OCI-LY3 (cell line): ENCODE results near the gene FLNC.

Source experiments
- H2AFZ ChIP-seq: fragments of 200-600, 300-600 bp; shearing (Covaris generic); 2 replicates; pipeline ENCODE4 v1.6.0; 2014; ENCODE audit warnings: antibody characterized with exemption, low read depth, low read length
- H3K27ac ChIP-seq: fragments of 200-600, 300-600 bp; sonication (generic); 2 replicates; pipeline ENCODE4 v1.5.1; 2014; ENCODE audit warnings: mild to moderate bottlenecking, low read length, moderate library complexity, mixed read lengths
- H3K27me3 ChIP-seq: fragments of 200-600, 300-600 bp; sonication (generic); 2 replicates; pipeline ENCODE4 v1.6.1; 2014; ENCODE audit warnings: low read depth, low read length, mixed read lengths
- H3K36me3 ChIP-seq: fragments of 200-600, 300-600 bp; sonication (generic); replicated peaks from 2 replicates; pipeline ENCODE3; 2014; ENCODE audit warnings: low read depth, low read length, mixed read lengths
- H3K4me1 ChIP-seq: fragments of 300-600, 200-600 bp; sonication (generic); 2 replicates; pipeline ENCODE4 v1.6.1; 2014; ENCODE audit warnings: low read length, mixed read lengths
- H3K4me2 ChIP-seq: fragments of 200-600, 300-600 bp; sonication (generic); 2 replicates; pipeline ENCODE4 v1.6.1; 2014; ENCODE audit warnings: low read length, mixed read lengths
- H3K4me3 ChIP-seq: fragments of 300-600, 200-600 bp; sonication (generic); 2 replicates; pipeline ENCODE4 v1.5.1; 2014; ENCODE audit warnings: antibody characterized with exemption, mild to moderate bottlenecking, low read length, moderate library complexity
- H3K79me2 ChIP-seq: fragments of 300-600, 200-600 bp; shearing (Covaris generic); 2 replicates; pipeline ENCODE4 v1.6.1; 2014; ENCODE audit warnings: mild to moderate bottlenecking, low read length, mixed read lengths
- H3K9ac ChIP-seq: fragments of 300-600, 200-600 bp; shearing (Covaris generic); 2 replicates; pipeline ENCODE4 v1.6.0; 2014; ENCODE audit warnings: mild to moderate bottlenecking, low read length, moderate library complexity
- H3K9me3 ChIP-seq: fragments of 200-600, 300-600 bp; shearing (Covaris generic); 2 replicates; pipeline ENCODE4 v1.6.1; 2014; ENCODE audit warnings: low read length, mixed read lengths; ENCODE audit not compliant: insufficient read depth
- H4K20me1 ChIP-seq: fragments of 200-600, 300-600 bp; sonication (generic); 2 replicates; pipeline ENCODE4 v1.6.1; 2016; ENCODE audit warnings: low read length, mixed read lengths; ENCODE audit not compliant: insufficient read depth
- EZH2phosphoT487 ChIP-seq: fragments of 200-600 bp; shearing (Covaris generic); IDR thresholded peaks from 2 replicates; pipeline ENCODE4 v1.6.1; 2018; ENCODE audit warnings: antibody characterized with exemption, mixed run types, low read depth
- TF ChIP-seq, protein P1 (sequence below): fragments of 200-600, 300-600 bp; sonication (generic); IDR thresholded peaks from 2 replicates; pipeline ENCODE4 v1.5.1; 2014; ENCODE audit warnings: antibody characterized with exemption, low read length, low read depth

The FLNC gene

DNA sequence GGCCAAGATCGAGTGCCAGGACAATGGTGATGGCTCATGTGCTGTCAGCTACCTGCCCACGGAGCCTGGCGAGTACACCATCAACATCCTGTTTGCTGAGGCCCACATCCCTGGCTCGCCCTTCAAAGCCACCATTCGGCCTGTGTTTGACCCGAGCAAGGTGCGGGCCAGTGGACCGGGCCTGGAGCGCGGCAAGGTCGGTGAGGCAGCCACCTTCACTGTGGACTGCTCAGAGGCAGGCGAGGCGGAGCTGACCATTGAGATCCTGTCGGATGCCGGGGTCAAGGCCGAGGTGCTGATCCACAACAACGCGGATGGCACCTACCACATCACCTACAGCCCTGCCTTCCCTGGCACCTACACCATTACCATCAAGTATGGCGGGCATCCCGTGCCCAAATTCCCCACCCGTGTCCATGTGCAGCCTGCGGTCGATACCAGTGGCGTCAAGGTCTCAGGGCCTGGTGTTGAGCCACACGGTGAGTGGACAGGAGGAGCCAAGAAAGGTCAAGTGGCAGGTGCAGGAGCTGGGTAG, 14.6 kb downstream of the FLNC start:
- Histone ChIP-seq H2AFZ (no peak overlapping the region), H3K79me2 (no peaks in the 10 kb centered on the region), H3K4me1 (peaks cover 3% of the 10 kb centered on the region; the same call in 1 of the 2 replicates), H3K9ac (no peak overlapping the region), H3K36me3 (no peaks in the 10 kb centered on the region), H3K27ac (no peak overlapping the region), H3K9me3 (no peaks in the 10 kb centered on the region), H4K20me1 (no peaks in the 10 kb centered on the region), H3K27me3 (no peaks in the 10 kb centered on the region), H3K4me2 (no peak overlapping the region), H3K4me3 (no peak overlapping the region)
- TF ChIP-seq, protein P1, sequence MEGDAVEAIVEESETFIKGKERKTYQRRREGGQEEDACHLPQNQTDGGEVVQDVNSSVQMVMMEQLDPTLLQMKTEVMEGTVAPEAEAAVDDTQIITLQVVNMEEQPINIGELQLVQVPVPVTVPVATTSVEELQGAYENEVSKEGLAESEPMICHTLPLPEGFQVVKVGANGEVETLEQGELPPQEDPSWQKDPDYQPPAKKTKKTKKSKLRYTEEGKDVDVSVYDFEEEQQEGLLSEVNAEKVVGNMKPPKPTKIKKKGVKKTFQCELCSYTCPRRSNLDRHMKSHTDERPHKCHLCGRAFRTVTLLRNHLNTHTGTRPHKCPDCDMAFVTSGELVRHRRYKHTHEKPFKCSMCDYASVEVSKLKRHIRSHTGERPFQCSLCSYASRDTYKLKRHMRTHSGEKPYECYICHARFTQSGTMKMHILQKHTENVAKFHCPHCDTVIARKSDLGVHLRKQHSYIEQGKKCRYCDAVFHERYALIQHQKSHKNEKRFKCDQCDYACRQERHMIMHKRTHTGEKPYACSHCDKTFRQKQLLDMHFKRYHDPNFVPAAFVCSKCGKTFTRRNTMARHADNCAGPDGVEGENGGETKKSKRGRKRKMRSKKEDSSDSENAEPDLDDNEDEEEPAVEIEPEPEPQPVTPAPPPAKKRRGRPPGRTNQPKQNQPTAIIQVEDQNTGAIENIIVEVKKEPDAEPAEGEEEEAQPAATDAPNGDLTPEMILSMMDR, result no peak
- no peak for TF ChIP-seq EZH2phosphoT487

DNA sequence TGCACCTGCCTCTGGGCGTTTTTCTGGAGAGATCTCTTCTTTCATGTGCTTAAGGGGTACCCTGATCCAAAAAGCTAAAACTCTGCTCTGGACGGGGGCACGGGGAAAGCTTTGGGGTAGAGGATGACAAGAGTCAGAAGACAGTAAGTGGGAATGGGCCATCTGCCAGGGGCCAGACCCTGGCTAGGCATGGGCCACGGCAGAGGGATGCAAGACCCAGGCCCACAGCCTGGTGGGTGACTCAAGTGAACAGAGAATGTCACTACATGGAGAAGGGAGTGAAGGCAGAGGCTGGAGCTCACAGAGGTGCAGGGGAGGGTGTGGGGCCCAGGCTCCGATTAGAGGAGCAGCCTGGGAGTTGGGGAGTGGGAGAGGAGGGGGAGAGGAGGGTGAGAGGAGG, 15.3 kb downstream of the FLNC start:
- Histone ChIP-seq H3K27me3 (no peaks in the 10 kb centered on the region), H3K36me3 (no peaks in the 10 kb centered on the region), H4K20me1 (no peaks in the 10 kb centered on the region), H2AFZ (no peak overlapping the region), H3K4me3 (no peak overlapping the region), H3K4me1 (peaks cover 3% of the 10 kb centered on the region; the same call in 1 of the 2 replicates), H3K9me3 (no peaks in the 10 kb centered on the region), H3K27ac (no peak overlapping the region), H3K9ac (no peak overlapping the region), H3K79me2 (no peaks in the 10 kb centered on the region), H3K4me2 (no peak overlapping the region)
- TF ChIP-seq, protein P1, result no peak
- no peak for TF ChIP-seq EZH2phosphoT487

DNA sequence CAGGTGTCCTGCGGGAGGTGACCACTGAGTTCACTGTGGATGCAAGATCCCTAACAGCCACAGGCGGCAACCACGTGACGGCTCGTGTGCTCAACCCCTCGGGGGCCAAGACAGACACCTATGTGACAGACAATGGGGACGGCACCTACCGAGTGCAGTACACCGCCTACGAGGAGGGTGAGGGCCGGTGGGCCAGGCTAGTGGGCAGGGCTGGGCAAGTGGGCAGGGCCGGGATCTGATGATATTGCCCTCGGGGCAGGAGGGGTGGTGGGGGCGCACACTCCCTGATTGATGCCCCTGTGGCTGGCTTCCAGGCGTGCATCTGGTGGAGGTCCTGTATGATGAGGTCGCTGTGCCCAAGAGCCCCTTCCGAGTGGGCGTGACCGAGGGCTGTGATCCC, 15.8 kb downstream of the FLNC start:
- no peak overlapping the region for H3K4me2 ChIP-seq
- TF ChIP-seq EZH2phosphoT487, result no peak
- TF ChIP-seq, protein P1, result no peak
- H3K27ac ChIP-seq, result no peak overlapping the region
- H3K4me1 ChIP-seq, result peaks cover 3% of the 10 kb centered on the region; the same call in 1 of the 2 replicates
- H3K79me2 ChIP-seq, result no peaks in the 10 kb centered on the region
- no peaks in the 10 kb centered on the region for H3K9me3 ChIP-seq
- no peaks in the 10 kb centered on the region for H3K36me3 ChIP-seq
- H3K4me3 ChIP-seq, result no peak overlapping the region
- H3K9ac ChIP-seq, result no peak overlapping the region
- no peaks in the 10 kb centered on the region for H4K20me1 ChIP-seq
- H2AFZ ChIP-seq, result no peak overlapping the region
- no peaks in the 10 kb centered on the region for H3K27me3 ChIP-seq

DNA sequence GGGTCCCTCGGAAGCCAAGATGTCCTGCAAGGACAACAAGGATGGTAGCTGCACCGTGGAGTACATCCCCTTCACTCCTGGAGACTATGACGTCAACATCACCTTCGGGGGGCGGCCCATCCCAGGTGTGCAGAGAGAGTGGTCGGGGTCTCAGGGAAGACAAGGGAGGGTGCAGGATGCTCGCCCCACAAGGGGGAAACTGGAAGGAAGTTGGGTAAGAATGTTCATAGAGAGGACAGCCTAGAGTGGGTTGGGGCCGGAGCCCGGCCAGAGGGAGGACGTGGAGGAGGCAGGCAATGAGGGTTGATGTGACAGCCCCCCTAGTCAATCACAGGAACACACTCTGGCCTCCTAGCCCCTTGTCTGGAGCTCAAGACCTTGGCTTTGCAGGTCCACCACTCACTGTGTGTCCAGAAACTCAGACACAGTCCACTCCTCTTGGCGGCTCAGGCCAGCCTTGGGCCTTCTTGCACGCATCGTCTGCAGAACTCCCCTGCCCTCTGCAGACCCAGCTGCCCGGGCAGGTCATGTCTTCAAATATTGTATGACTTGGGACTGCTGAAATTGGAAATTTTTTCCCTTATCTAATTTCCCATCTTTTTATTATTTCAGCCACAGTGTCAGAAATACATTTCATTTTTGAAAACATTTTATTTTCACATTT, 16.7 kb downstream of the FLNC start:
- Histone ChIP-seq H3K4me1 (peaks cover under 1% of the 10 kb centered on the region; the same call in 1 of the 2 replicates), H3K27me3 (no peaks in the 10 kb centered on the region), H3K9ac (no peak overlapping the region), H3K27ac (no peak overlapping the region), H3K36me3 (no peaks in the 10 kb centered on the region), H2AFZ (no peak overlapping the region), H3K4me2 (no peak overlapping the region), H4K20me1 (no peaks in the 10 kb centered on the region), H3K79me2 (no peaks in the 10 kb centered on the region), H3K4me3 (no peak overlapping the region), H3K9me3 (no peaks in the 10 kb centered on the region)
- TF ChIP-seq, protein P1, result no peak
- TF ChIP-seq EZH2phosphoT487, result no peak
